Stimulated activated CD4-positive, alpha-beta T cell treated with anti-CD3 and anti-CD28 coated beads, Interleukin-4, amount 100 ng/mL, for 24 hours (primary cell): ENCODE measurements around the gene VWA8.
"Not testable (repeated sequence)": the region's sequence is repeated elsewhere in the genome, so short reads cannot be mapped to it uniquely, and the experiment has no call there.

ENCODE experiments used
- DNase-seq: peaks from one replicate; pipeline ENCODE4 v3.0.0-alpha.2; 2020

The VWA8 gene

DNA sequence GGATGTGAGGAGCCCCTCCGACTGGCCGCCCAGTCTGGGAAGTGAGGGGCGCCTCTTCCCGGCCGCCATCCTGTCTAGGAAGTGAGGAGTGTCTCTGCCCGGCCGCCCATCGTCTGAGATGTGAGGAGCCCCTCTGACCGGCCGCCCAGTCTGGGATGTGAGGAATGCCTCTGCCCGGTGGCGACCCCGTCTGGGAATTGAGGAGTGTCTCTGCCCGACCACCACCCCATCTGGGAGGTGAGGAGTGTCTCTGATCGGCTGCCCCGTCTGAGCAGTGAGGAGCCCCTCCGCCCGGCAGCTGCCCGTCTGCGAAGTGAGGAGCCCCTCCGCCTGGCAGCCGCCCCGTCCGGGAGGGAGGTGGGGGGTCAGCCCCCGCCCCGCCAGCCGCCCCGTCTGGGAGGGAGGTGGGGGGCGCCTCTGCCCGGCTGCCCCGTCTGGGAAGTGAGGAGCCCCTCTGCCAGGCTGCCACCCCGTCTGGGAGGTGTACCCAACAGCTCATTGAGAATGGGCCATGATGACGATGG, 389.0 kb downstream of the VWA8 start:
- not testable (repeated sequence) for DNase-seq

DNA sequence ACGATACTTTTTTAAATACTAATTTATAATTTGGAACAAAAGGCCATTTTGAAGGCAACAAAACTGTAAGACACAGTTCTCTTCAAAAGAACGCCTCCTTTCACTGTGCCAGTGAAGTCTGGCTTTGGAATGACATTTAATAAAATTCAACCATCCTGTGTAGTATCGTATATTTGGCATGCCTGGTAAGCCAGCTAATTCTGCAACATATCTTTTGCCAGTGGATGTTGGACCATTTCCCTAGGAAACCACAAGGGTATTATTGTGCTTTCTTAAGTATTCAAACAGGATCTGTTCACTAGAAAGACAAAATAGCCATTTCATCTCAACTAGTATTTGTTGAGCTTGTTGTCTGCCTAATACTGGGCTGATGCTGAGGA, 391.9 kb downstream of the VWA8 start:
- DNase-seq: no peak

DNA sequence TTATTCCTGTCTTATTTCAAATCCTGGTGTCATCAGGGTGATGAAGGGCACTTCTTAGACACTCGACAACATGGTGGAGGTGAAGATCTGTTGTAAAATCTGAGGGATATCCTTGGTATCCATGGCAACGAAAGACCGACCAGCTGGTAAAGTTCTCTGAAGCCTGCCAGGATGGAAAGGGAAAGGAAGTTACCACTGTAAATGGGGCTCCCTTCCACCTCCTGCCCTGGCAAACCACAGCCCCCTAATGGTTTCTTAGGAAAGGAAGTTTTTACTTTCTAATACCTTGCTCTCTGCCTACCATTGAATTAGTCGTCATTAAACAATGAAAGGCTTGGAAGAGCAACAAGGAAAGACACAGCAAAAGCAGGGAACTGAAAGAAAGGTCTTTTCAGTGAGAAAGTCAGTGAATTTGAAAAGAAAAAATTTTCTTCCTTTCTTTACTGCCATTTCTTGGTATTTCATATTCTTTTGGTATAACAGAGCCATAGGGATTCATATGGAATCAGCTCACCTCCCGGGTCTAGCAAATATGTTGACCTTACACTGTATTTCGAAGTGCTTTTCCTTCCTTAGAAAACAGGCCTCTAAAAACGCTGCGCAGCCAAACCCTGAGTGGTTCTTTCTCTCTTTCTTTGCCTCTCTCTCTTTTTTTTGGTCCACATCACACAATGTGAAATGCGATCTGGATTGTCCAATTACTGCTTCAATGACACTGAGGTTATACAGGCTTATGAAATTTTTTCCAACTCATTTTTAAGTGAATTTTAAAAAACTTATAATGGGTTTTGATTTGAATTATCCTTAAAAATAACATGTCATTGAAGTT, 392.6 kb downstream of the VWA8 start:
- DNase-seq: no peak

DNA sequence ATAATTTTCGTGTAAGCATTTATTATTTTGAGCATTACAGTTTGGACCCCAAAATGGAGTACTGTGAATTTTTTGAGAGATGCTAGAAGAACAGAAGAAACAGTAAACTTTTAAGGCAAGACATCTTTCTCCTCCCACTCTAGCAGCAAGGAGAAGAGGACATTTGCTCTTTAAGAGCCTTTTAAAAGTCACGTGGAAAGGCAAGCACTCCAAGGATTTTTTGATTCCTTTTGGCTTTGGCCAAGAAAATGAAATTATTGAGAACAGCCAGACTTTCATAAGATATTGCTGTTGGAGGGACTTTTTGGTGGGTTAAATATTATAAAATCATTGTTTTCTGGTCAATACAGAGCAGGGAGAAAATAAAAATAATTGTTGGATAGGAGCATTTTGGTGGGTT, 393.5 kb downstream of the VWA8 start:
- no peak for DNase-seq

DNA sequence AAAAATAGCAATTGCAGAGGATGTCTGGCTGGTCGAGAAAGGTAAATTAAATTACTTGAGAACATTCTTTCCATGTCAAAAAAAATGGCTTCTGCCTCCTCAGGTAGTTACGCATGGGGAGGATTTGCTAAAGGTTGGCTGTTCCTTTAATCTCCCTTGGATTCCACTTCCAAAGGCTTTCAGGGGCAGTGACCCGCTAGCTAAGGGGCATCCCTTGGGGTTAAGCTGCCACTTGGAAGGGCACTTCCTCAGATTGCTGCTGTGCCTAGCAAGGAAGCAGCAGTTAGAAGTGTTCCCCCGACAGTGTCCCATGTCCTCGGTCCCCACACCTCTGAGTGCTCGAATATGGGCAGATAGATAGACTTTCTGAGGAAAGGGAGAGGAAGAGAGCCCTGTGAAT, 395.1 kb downstream of the VWA8 start:
- no peak for DNase-seq

DNA sequence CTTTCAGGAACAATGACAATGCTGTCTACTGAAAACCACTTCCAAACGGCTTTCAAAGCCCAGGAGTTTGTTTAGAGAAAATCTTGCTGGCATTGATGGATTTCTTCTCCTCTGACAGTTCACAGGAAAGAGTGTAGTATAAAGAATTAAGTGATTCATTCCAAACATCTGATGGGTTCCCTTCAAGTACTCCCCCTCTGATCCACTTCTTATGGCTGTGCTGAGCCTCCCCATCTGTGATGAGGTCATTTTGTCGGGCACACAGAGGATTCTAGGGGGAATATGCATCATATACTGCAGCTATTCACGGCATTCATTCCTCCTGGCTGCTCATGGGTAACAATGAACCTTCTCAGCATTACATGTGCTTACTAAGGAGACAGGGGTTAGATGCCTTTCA, 395.7 kb downstream of the VWA8 start:
- DNase-seq: no peak

DNA sequence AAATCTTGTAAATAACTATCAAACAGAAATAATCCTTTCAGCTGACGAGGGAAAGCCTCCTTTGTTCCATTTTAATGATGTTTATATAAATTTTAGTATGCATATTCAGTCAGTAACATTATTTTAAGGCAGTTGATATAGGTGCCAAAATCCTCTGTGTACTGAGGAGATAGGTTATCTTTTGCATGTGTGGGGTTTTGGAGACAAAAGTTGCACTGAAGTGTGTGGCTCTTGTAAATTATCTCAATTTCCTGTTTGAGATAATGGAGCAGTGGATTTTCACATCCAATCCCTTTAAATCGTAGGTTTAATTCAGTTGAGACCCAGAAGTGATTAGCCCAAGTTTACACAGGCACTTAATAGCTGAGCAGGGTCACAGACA, 396.9 kb downstream of the VWA8 start:
- DNase-seq: no peak

DNA sequence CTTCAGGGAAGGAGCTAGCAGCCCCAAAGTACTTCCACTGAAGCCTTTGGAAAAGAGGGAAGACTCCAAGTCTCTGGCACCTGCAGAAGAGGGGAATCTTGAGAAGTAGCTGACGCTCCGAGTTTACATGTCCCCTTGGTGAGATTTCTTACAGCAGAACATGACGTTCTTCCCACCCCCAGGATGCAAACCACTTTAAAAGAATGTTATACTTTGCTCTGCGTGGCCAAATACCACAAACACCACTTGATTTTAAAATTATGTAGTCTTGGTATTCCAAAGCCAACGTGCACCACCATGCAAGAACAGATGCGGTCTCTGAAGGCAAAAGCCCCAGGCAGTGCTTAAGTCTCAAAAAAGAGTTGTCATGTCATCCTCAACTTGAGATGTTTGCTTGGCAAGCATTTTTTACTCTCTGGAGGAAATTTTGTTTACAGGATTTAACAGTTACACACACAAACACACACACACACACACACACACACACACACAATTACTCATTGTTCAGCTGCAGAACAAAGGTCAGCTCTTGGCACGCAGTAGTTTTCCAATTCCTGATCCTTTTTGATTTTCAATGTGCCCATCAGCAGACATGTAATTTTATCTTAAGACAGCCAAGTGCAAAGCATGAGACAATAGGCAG, 397.4 kb downstream of the VWA8 start:
- DNase-seq: no peak

DNA sequence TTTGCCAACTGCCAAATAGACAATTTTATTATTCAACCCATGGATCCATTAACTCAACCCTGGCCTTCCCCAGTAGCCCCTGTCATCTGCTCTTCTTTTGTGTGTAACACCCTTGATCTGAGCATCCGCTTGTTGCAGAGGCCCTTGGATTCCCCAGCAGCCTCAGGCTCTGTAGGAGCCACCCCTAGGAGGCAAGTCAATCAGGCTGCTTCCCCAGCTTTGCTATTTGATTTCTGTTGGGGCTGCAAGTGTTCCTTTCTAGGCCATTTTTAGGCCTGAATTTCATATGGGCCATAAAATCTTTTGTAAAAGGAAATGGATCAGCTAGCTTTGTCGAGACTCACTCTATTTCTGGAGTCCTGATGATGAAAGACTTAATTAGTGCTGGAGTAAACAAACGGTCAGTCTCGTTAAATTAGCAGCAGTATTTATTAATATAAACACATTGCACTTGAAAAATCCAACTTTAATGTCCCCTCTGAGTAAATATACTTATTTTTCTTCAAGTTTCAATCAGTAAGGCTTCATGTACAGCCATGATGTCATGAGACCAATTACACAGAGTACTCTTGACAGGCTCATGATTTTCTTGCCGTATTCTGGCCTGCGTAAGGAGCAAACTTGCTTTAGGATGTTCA, 398.2 kb downstream of the VWA8 start:
- no peak for DNase-seq

DNA sequence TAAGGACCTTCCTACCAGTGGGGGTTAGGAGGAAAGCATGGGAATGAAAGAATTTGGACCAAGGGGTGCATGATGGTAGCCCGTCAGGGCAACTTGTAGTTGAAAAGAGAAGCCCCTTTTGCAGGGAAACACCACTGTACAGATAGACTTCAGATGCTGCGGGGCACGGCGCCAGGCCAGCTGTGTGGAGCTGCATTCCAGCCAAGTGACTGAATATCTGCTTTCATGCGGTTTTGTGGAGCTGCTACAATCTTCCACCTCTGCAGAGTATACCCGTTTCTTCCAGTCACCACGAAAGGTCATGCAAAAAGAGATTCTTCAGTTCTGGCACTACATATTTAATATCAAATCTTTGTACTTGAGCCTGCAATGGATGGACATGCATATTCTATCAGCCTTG, 398.8 kb downstream of the VWA8 start:
- no peak for DNase-seq

DNA sequence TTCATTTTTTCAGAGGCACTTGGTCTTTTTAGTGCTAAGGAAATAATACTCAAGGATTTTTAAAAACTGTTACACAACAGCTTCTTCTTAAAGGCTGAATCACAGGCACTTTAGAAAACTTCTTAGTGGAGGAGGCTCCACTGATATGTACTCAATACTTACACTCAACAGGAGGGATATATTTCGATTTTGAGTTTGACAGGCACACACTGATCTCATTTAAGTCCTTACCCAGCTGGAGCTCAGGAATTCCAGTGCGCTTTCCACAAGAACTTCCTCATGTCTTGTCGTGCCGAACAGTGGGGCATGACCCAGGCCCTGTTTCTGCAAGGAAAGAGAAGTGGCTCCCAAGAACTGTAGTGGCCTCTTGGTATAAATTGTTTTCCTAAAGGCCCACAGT, 399.7 kb downstream of the VWA8 start:
- no peak for DNase-seq

DNA sequence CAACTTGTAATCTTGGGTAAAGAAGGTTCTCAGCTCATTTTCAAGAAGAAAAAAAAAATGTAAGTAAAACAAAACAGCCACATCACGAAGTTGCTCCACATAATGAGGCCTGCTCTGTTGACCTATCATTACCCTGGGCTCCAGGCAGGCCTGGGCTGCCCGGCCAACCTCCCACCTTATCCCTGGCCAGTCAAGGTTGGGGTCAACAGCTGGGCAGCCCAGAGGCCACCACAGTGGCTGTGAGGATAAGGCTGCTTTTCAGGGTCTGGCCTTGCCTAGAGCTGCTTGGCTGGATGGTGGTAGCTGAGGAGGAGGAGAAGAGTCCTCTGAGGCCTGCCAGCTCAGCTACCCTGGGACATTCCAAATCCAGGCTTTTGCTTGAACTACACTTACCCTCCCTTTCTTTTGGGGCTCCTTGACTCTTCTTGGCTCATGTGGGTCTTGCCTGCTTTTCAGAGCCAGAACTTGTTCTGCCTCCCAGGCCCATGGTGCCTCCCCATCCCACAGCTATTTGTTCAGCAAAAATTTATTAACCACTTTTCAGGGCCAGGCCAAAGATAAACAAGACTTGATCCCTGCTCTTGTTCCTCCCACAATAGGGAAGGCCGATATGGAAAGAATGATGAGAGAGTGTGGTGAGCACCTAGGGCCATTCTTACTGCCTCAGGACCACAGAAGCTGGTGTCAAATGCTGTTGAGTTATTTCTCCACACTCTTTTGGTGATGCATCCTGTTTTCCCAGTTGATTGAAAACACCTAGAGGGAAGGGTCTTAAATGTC, 401.9 kb downstream of the VWA8 start:
- no peak for DNase-seq

DNA sequence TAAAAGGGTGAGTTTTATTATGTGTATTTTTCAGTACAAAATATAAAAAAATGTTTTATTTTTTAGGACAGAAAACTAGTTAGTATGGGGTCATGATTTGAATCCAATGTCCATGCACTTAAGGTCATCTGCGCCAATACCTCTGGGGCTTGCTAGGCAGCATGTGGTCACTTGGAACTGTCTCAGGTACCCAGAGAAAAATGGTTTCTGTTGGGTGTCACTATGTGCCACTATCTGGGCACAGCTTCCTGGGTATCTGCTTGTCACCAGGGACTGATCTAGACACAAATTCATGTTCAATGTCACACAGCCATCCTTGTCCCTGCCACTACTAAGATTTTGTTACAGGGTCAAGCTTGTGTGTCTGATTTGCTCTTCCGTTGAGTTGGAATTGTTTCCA, 403.2 kb downstream of the VWA8 start:
- no peak for DNase-seq

DNA sequence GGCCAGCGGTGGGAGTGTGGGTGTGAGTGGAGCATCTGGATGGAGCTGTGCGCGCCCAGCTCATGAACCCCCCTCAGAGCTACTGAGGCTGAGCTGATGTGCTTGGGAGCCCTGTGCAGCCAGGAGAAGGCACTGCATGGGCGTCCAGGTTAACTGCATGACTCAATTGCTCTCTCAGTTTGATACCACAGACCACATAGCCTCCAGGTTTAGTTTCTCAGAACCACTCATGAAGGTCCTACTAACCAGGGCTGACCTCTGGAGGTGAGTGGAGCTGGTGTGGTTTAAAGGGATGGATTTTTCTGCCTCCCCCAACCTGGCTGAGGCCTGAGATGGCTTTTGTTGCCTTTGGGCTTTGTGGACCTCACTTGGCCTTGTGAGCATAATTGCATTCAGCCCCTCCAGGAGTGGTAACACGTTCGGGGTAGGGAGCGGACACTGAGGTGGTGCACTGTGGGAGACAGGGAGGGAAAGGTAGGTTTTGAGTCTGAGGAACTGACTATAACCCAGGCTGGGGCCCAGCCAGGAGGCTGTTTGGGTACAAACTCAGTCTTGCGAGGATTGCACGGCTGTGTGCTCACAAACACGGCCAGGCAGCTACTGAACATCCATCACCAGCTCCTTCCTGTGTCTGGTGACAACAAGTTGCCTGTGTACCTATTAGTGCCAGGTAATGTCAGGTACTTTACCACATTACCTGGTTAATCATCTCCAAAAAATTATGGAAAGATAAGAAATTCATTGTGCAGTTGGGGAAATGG, 406.1 kb downstream of the VWA8 start:
- DNase-seq: peak; percentile 31

DNA sequence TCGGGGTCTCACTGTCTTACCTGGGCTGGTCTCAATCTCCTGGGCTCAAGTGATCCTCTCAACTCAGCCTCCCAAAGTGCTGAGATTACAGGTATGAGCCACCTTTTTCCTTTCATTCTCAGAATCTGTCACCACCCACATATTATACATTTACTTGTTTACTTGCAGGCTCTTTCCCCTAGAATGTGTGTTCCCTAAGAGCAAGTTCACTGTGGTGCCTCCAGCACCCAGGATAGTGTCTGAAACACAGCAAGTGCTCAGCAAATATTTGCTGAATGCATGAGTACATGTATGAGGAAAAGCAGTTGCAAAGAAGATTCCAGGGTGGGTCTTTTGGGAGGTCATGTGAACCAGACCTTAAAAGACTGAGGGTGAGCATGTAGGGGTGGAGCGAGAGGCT, 406.7 kb downstream of the VWA8 start:
- DNase-seq: no peak

DNA sequence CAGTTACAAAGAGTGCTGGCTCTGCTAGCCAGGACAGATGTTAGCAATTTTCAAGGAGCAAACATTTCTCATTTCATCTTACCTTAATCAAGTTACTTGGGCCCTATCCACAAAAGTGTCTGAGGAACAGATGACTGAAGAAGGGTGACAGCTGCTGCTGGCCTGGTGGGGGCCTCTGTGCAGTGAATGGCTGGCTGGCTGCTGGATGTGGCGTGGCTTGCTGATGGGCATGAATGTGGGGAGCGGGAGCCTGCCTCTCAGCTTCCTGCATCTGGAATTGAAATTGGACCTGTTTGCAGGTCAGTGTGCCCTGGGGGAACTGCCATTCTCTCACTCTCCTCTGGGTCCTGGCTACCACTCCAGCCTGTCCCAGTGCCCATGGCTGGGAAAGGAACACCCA, 408.9 kb downstream of the VWA8 start:
- no peak for DNase-seq

DNA sequence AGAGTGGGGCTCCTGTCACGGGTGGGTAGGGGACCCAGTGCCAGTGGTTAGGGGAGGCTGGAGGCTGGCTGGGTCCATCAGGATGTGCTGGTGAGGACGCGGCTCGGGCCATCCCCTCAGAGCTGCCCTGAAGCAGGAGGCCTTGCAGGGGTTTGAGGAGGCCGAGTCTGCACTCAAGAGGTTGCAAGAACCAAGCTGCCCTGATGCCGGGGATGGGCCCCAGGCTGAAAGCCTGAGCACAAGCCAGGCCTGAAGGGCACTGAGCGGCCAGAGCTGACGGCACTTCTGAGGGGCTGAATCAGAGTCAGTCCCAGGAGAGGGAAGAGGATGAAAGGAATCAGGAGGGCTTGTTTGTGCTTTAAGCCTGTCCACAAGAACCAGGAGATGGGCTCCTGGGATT, 410.6 kb downstream of the VWA8 start:
- DNase-seq: no peak

DNA sequence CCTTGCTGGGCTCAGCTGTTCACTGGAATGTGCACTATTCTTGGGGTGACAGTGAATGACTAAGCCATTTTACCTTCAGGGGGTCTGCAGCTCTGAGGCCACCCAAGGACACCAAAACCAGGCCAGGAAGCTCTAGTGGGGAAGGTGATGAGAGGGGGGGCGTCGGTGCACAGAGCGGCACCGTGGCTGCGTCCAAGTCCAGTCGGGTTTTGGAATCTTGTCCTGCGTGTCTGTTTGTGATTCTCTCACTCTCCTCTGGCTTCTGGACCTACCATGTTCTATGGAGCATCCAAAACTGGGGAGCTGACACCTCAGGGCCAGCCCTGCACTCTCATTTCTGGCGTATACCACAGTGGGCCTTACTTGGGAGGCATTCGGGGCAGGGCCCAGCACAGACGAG, 411.4 kb downstream of the VWA8 start:
- DNase-seq: no peak

DNA sequence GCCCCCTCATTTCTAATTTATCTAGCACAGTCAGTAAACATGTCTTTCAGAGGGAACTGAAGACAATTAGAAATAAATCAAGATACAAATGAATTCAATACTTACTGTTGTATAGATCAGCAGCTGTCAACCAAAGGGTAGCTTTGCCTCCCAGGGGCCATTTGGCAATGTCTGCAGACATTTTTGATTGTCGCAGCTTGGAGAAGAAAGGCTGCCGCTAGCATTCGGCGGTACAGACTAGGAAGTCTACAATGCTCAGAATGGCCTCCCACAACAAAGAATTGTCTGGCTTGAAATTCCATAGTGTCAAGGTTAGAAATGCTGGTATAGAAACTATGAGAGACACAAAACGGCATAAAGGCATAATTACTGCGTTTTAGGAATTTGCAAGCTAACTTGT, 412.0 kb downstream of the VWA8 start:
- no peak for DNase-seq

DNA sequence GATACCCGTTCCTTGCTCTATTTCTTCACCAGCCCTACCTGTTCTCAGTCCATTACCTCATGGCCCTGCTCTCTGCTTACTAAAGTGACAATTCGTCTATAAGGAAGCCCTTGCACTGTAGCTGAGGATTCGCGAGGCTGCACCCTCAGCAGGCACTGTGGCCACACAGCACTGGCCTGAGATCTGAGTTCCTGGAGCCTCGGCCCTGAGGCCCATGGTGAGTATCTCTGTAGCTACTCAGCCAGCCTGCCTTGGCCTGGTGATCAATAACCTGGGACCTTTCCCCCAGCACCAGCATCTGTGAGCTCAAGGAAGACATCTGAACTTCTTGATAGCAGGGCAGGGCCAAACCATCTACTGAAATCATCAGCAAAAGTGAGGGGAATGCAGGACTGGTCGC, 412.9 kb downstream of the VWA8 start:
- DNase-seq: no peak

DNA sequence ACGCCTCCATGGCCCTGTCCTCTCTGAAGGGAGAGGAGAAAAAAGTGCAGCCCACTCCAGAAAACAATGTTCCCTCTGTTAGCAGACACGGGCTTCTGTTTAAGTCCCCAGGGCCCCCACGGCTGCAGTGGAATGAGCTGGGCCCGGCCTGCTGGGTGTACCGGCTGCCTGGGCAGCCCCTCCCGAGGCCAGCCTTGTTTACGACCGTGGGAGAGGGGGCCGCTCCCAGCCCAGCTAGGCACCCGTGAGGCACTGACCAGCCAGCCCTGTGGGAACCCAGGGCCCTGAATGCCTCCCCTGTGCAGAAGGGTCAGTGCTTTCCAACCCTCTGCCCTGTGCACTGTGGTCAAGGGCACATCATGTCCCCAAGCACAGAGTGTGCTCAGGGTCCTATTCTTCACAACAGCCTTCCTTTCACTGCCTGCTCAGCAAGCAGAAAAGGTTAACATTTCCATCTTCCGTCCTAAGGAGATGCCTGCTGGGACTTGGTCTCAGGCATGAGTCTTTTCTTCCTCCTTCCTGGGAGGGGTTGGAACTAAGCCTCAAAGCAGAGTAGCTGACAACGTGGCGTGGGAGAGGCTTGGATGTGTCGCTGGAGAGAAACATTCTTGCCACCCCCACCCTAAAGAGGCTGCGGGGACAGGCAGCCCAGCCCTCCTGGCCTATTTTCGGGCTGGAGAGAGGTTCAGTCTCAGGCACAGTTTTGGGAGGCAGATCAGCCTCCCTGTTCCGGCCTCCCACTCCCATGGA, 413.5 kb downstream of the VWA8 start:
- DNase-seq: no peak
